Left lung (tissue), 10 donors: ENCODE data around the gene LENEP. TPM values are rescaled to one million over a fixed set of nuclear protein-coding genes. Genes with fewer than 3 reads are reported as not detected.
A peak's percentile ranks its signal among the peaks of the same experiment; 100 is the strongest.
"Not testable (repeated sequence)": the region's sequence is repeated elsewhere in the genome, so short reads cannot be mapped to it uniquely, and the experiment has no call there.

ENCODE experiments used
- ATAC-seq: fragments of 200-7000 bp; cut with Tn5 transposase; one replicate; pipeline ENCODE4 v1.9.1; 2020; ENCODE audit warnings: moderate library complexity
- DNase-seq, 4 donors: peaks; one replicate each; pipeline ENCODE4 v3.0.0-alpha.2; 2013 to 2020
- H3K27ac ChIP-seq, 2 donors: fragments of 200-600 bp; sonication (generic) in 1 of 2; one replicate each; pipeline versions ENCODE4 v1.5.0 to v1.8.0; 2020 to 2021
- H3K27me3 ChIP-seq, 2 donors: fragments of 200-600 bp; sonication (generic) in 1 of 2; one replicate each; pipeline versions ENCODE4 v1.5.0 to v1.8.0; 2020 to 2021
- H3K36me3 ChIP-seq, 2 donors: fragments of 200-600 bp; sonication (generic) in 1 of 2; one replicate each; pipeline versions ENCODE4 v1.5.0 to v1.8.0; 2020 to 2021
- H3K4me1 ChIP-seq, 2 donors: fragments of 200-600 bp; one replicate each; pipeline ENCODE4 v1.8.0; 2021
- H3K4me3 ChIP-seq, 2 donors: fragments of 200-600 bp; sonication (generic) in 1 of 2; one replicate each; pipeline versions ENCODE4 v1.5.0 to v1.8.0; 2020 to 2021; ENCODE audit warnings: mild to moderate bottlenecking in 1 of 2
- H3K9me3 ChIP-seq, 2 donors: fragments of 200-600 bp; sonication (generic) in 1 of 2; one replicate each; pipeline versions ENCODE4 v1.5.0 to v1.8.0; 2020 to 2021
- CTCF ChIP-seq, 2 donors: fragments of 200-600 bp; sonication (generic) in 1 of 2; IDR thresholded peaks; one replicate each; pipeline versions ENCODE4 v1.5.0 to v1.8.0; 2021; ENCODE audit warnings: antibody characterized with exemption in 2 of 2
- intact Hi-C, 2 donors: fragments of 100-400 bp; cut with DNase I; formaldehyde crosslinking; loops; one replicate each; pipeline versions ENCODE4 v1.11.2 to v1.14.2; 2022
- polyA plus RNA-seq, 6 donors: library from polyadenylated mRNA; unstranded; fragments of 120-200 nt; gene quantifications; one replicate each; pipeline ENCODE4 v1.2.1, GENCODE V29; 2013; ENCODE audit not compliant: insufficient read length in 6 of 6
- total RNA-seq, 2 donors: library from RNA; stranded (reverse); fragmentation: NEBNext Ultra II Directional; extraction: Animal tissue kit (Norgen Biotek cat#: 25700); gene quantifications; one replicate each; pipeline ENCODE4 v1.2.1, GENCODE V29; 2021
- donor health status: DM: no; HTN: yes; CAD: no.
- donor health status: DM: no; HTN: no; CAD: no.

Gene LENEP
- total and polyA plus RNA-seq, 8 donors = 0.52 to 1.8 (median 0.81) TPM; not detected in 1

GRCh38 chr1:154975409-154976059, 17.9 kb upstream of the LENEP start:
- H3K4me1 ChIP-seq = peaks cover 33 to 38% of the 10 kb centered on the region in 2 donors
- no peaks in the 10 kb centered on the region for H3K27me3 ChIP-seq
- H3K27ac ChIP-seq = peak overlapping the region; percentile 98 to 99
- no peaks in the 10 kb centered on the region for H3K9me3 ChIP-seq
- peak overlapping the region; percentile 63 to 68 for H3K4me3 ChIP-seq
- DNase-seq = peak; percentile 43 to 85 (median 71)
- H3K36me3 ChIP-seq = peaks cover 0 to 4% of the 10 kb centered on the region in 2 donors
- no peak for ATAC-seq
- no peak for TF ChIP-seq CTCF (IDR thresholded peaks at IDR 0.05)
- intact Hi-C loops = no loop called here

GRCh38 chr1:154977762-154978161, 15.6 kb upstream of the LENEP start:
- H3K4me1 ChIP-seq = peaks cover 12 to 24% of the 10 kb centered on the region in 2 donors
- H3K4me3 ChIP-seq, H3K36me3 ChIP-seq, H3K27me3 ChIP-seq, DNase-seq, ATAC-seq, H3K9me3 ChIP-seq, H3K27ac ChIP-seq, intact Hi-C loops: not testable (repeated sequence)

- no peak overlapping the region for H3K4me3 ChIP-seq
- no peaks in the 10 kb centered on the region for H3K27me3 ChIP-seq
- intact Hi-C loops = no loop called here
- no peaks in the 10 kb centered on the region for H3K9me3 ChIP-seq
- no peak for DNase-seq
- peaks cover 0 to 4% of the 10 kb centered on the region in 2 donors for H3K36me3 ChIP-seq
- peaks cover 8 to 18% of the 10 kb centered on the region in 2 donors for H3K4me1 ChIP-seq
- no peak for ATAC-seq
- no peak overlapping the region for H3K27ac ChIP-seq
- no peak for TF ChIP-seq CTCF (IDR thresholded peaks at IDR 0.05)
These were observed 15.0 kb upstream of the LENEP start for GRCh38 chr1:154978360-154978759.

GRCh38 chr1:154982341-154982740, 11.0 kb upstream of the LENEP start:
- TF ChIP-seq CTCF (IDR thresholded peaks at IDR 0.05) = no peak
- no peaks in the 10 kb centered on the region for H3K27me3 ChIP-seq
- DNase-seq (no peak), ATAC-seq (no peak)
- intact Hi-C loops = no loop called here
- H3K9me3 ChIP-seq = no peaks in the 10 kb centered on the region
- peaks cover 0 to 11% of the 10 kb centered on the region in 2 donors for H3K36me3 ChIP-seq
- peak overlapping the region; percentile 31 to 59 for H3K4me3 ChIP-seq
- peak overlapping the region in 1 of 2 donors; percentile 71 for H3K27ac ChIP-seq
- peaks cover 0 to 33% of the 10 kb centered on the region in 2 donors for H3K4me1 ChIP-seq

- DNase-seq (peak; percentile 95 to 98 (median 96)), ATAC-seq (peak; percentile 100)
- peak within 1 kb of the TSS; percentile 53 to 59 for H3K4me3 ChIP-seq
- H3K9me3 ChIP-seq = no peaks in the 10 kb centered on the region
- H3K4me1 ChIP-seq = peaks cover 0 to 34% of the 10 kb centered on the region in 2 donors
- peak within 1 kb of the TSS; percentile 59 to 71 for H3K27ac ChIP-seq
- no peak for TF ChIP-seq CTCF (IDR thresholded peaks at IDR 0.05)
- no peaks in the 10 kb centered on the region for H3K27me3 ChIP-seq
- intact Hi-C loops = no loop called here
- peaks cover 0 to 17% of the 10 kb centered on the region in 2 donors for H3K36me3 ChIP-seq
These were observed 10.3 kb upstream of the LENEP start, which contains the start of gene FLAD1 for GRCh38 chr1:154982897-154983648. Gene FLAD1 (plus strand): TSS chr1:154983344. CDS start chr1:154983695, 351 bp downstream.
